A549 (cell line): Measurements from ENCODE around the gene DYSF. TPM values are rescaled to one million over a fixed set of nuclear protein-coding genes. Genes with fewer than 3 reads are reported as not detected.
A peak's percentile ranks its signal among the peaks of the same experiment; 100 is the strongest.
"Not testable (repeated sequence)": the region's sequence is repeated elsewhere in the genome, so short reads cannot be mapped to it uniquely, and the experiment has no call there.

Source experiments
- ATAC-seq, 2 experiments: fragments of 200-7000 bp in 1 of 2; fragments of >200 bp in 1 of 2; cut with Nextera tagmentation in 1 of 2; cut with Tn5 transposase in 1 of 2; 3 replicates each; pipeline versions ENCODE4 v1.8.0 to v1.9.1; 2018 to 2020; ENCODE audit warnings: mild to moderate bottlenecking in 1 of 2, moderate library complexity in 1 of 2
- CTCF ChIA-PET: fragments of 300-600 bp; sonication (Branson Sonifier 250); formaldehyde crosslinking; extraction: SDS; loops from one replicate; lab custom pipeline; 2021; ENCODE audit warnings: antibody characterized with exemption, inconsistent platforms; lab: Yijun Ruan, JAX
- POLR2A ChIA-PET: fragments of 350-600 bp; formaldehyde crosslinking; extraction: SDS; loops from one replicate; lab custom pipeline; 2021; ENCODE audit warnings: antibody characterized with exemption, inconsistent platforms; lab: Yijun Ruan, JAX
- DNase-seq, 2 experiments: peaks; one replicate each; pipeline versions ENCODE4 v3.0.0 to v3.0.0-alpha.2; 2011 to 2016; ENCODE audit warnings: low read depth in 1 of 2, low spot score in 1 of 2
- FAIRE-seq: peaks from 2 replicates; lab custom pipeline; 2011; peaks lifted over from hg19 to GRCh38; lab: Jason Lieb, UNC
- H3K27ac ChIP-seq, 2 experiments: fragments of >200 bp; sonication (Bioruptor Twin); formaldehyde crosslinking; 3 replicates each; pipeline ENCODE4 v1.5.1; 2016 to 2017
- H3K4me1 ChIP-seq: fragments of >200 bp; sonication (Bioruptor Twin); formaldehyde crosslinking; 3 replicates; pipeline ENCODE4 v1.6.1; 2016
- H3K4me2 ChIP-seq: fragments of >200 bp; sonication (Bioruptor Twin); formaldehyde crosslinking; 3 replicates; pipeline ENCODE4 v1.6.1; 2016
- H3K4me3 ChIP-seq: fragments of >200 bp; sonication (Bioruptor Twin); formaldehyde crosslinking; 3 replicates; pipeline ENCODE4 v1.5.1; 2016
- H3K9me3 ChIP-seq: fragments of >200 bp; sonication (Bioruptor Twin); formaldehyde crosslinking; 3 replicates; pipeline ENCODE4 v1.6.1; 2016
- CHD2 ChIP-seq: fragments of 150-350 bp; IDR thresholded peaks from 2 replicates; pipeline ENCODE4 v1.6.1; 2014; ENCODE audit warnings: low read length; ENCODE audit not compliant: partially characterized antibody
- FOSL2 ChIP-seq, 2 experiments: fragments of 450-650 bp in 1 of 2; fragments of >200 bp in 1 of 2; sonication (Bioruptor Twin) in 1 of 2; formaldehyde crosslinking; IDR thresholded peaks; 2 replicates each; pipeline versions ENCODE4 v1.5.0 to v1.6.1; 2016 to 2020; ENCODE audit warnings: mild to moderate bottlenecking in 1 of 2, moderate library complexity in 1 of 2
- GATA3 ChIP-seq: IDR thresholded peaks from 2 replicates; pipeline ENCODE4 v1.6.1; 2012; ENCODE audit warnings: borderline replicate concordance
- HOXA7 ChIP-seq: fragments of 250-450 bp; sonication (Bioruptor Pico); IDR thresholded peaks from 2 replicates; pipeline ENCODE4 v1.5.0; 2020; ENCODE audit warnings: mild to moderate bottlenecking, moderate library complexity
- MAFK ChIP-seq: fragments of 450-650 bp; IDR thresholded peaks from 2 replicates; pipeline ENCODE4 v1.6.1; 2014; ENCODE audit not compliant: partially characterized antibody
- NFE2L2 ChIP-seq: fragments of 150-350 bp; conservative IDR thresholded peaks from 2 replicates; pipeline ENCODE4 v1.6.1; 2014; ENCODE audit warnings: low read length
- PHF8 ChIP-seq: fragments of 200-600 bp; sonication (generic); IDR thresholded peaks from 2 replicates; pipeline ENCODE4 v1.6.1; 2016; ENCODE audit warnings: low read depth, mild to moderate bottlenecking, antibody characterized with exemption, moderate library complexity, borderline replicate concordance
- POLR2AphosphoS2 ChIP-seq: conservative IDR thresholded peaks from 2 replicates; pipeline ENCODE4 v1.6.1; 2012; ENCODE audit warnings: low read length, improper control_type of control experiment, inconsistent platforms
- RFX5 ChIP-seq: fragments of 450-650 bp; IDR thresholded peaks from 2 replicates; pipeline ENCODE4 v1.7.1; 2014; ENCODE audit warnings: antibody characterized with exemption, mild to moderate bottlenecking, moderate library complexity
- RNF2 ChIP-seq: fragments of 200-600 bp; sonication (generic); IDR thresholded peaks from 2 replicates; pipeline ENCODE4 v1.6.1; 2016; ENCODE audit warnings: low read depth, mild to moderate bottlenecking, antibody characterized with exemption, moderate library complexity, borderline replicate concordance
- TP53 ChIP-seq: fragments of 250-450 bp; sonication (Bioruptor Pico); IDR thresholded peaks from 2 replicates; pipeline ENCODE4 v1.5.0; 2021; ENCODE audit warnings: mild to moderate bottlenecking, moderate library complexity
- WGBS: methylation state at CpG from one replicate; pipeline ENCODE4 v1.1.6; 2017; ENCODE audit errors: missing lambda C conversion rate; 5-methylcytosine and 5-hydroxymethylcytosine counted together
- polyA plus RNA-seq, 4 experiments: library from polyadenylated mRNA; depleted of rRNA in 3 of 4; stranded (reverse); fragments of >200 nt; fragmentation: RNase III in 1 of 4; extraction: RNeasy Plus Mini Kit Qiagen cat#74134 plus additional on column Dnase treatment in 1 of 4; gene quantifications; 2 replicates in 3 of 4; 3 replicates in 1 of 4; pipeline ENCODE4 v1.2.3, GENCODE V29; 2011 to 2017
- TF ChIP-seq, protein P1 (sequence below): fragments of 200-600 bp; sonication (generic); IDR thresholded peaks from 2 replicates; pipeline ENCODE4 v1.6.1; 2016; ENCODE audit warnings: antibody characterized with exemption, mild to moderate bottlenecking, moderate library complexity

DYSF gene
- polyA plus RNA-seq, 2 of the 4 experiments (the other 2 are of a cell fraction), result 0.36 to 0.98 TPM

- Histone ChIP-seq H3K4me2 (peak overlapping the region; percentile 17; the same call in 2 of the 3 replicates), H3K4me1 (peaks cover 22% of the 10 kb centered on the region; the same call in 2 of the 3 replicates), H3K27ac (peak overlapping the region; percentile 77 to 82; a peak in 5 of 6 replicates), H3K4me3 (peak overlapping the region; percentile 51)
- peak; percentile 31; the same call in 1 of the 2 replicates for TF ChIP-seq PHF8
- FAIRE-seq, POLR2A ChIA-PET, H3K9me3 ChIP-seq, DNase-seq: not testable (repeated sequence)
- ATAC-seq, result peak in 1 of 2 experiments; percentile 53; a peak in 2 of 6 replicates
- CTCF ChIA-PET, result interaction anchor here (1.6 to 2.2 kb wide), 2 partner anchors 10 to 93 kb away, joined by 4 to 6 read pairs; no protein-coding TSS in a partner anchor
- WGBS, result no CpG with 5 or more reads among the region's 15 CpGs
Measured at GRCh38 chr2:71416866-71417265, 36.5 kb upstream of the DYSF start.

DNA sequence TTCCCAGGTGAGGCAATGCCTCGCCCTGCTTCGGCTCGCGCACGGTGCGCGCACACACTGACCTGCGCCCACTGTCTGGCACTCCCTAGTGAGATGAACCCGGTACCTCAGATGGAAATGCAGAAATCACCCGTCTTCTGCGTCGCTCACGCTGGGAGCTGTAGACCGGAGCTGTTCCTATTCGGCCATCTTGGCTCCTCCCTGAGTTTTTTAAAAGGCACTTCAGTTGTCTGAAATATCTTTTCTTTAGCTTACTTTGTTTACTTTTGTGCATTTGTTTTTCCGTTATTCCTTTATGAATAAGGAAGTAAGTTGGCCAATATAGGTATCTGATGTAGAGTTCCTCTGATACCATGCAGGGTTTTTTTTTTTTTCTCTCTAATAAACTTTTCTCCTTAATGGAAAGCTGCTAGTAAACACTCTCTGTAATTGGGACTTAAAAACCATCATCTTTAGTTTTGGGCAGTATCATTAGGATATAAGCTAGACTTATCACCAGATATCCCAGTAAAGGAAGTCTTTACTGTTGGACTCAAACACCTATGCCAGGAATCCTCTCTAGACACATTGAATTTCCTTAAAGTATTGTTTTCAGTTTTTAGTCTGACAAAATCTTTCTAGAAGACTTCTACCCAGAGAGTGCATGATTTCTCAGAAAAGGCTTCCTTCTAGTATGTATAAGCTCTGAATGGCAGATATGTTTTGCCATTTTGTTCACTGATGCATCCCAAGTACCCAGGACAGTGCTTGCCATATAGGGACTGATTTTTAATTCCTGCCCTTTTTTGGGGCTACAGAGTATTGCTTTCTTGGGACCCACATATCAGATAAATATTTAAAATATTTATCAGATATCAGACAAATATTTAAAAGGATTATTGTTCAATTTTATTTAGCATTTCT lies 35.8 kb upstream of the DYSF start:
- TF ChIP-seq GATA3, result no peak
- TF ChIP-seq HOXA7, result no peak
- TF ChIP-seq CHD2, result no peak
- TF ChIP-seq RNF2, result no peak
- TF ChIP-seq NFE2L2, result no peak
- TF ChIP-seq, protein P1, sequence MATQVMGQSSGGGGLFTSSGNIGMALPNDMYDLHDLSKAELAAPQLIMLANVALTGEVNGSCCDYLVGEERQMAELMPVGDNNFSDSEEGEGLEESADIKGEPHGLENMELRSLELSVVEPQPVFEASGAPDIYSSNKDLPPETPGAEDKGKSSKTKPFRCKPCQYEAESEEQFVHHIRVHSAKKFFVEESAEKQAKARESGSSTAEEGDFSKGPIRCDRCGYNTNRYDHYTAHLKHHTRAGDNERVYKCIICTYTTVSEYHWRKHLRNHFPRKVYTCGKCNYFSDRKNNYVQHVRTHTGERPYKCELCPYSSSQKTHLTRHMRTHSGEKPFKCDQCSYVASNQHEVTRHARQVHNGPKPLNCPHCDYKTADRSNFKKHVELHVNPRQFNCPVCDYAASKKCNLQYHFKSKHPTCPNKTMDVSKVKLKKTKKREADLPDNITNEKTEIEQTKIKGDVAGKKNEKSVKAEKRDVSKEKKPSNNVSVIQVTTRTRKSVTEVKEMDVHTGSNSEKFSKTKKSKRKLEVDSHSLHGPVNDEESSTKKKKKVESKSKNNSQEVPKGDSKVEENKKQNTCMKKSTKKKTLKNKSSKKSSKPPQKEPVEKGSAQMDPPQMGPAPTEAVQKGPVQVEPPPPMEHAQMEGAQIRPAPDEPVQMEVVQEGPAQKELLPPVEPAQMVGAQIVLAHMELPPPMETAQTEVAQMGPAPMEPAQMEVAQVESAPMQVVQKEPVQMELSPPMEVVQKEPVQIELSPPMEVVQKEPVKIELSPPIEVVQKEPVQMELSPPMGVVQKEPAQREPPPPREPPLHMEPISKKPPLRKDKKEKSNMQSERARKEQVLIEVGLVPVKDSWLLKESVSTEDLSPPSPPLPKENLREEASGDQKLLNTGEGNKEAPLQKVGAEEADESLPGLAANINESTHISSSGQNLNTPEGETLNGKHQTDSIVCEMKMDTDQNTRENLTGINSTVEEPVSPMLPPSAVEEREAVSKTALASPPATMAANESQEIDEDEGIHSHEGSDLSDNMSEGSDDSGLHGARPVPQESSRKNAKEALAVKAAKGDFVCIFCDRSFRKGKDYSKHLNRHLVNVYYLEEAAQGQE, result no peak
- TF ChIP-seq POLR2AphosphoS2, result no peak
- H3K4me1 ChIP-seq, result peaks cover 22% of the 10 kb centered on the region; the same call in 2 of the 3 replicates
- ATAC-seq, result peak; percentile 43 to 83; a peak in 4 of 6 replicates
- H3K9me3 ChIP-seq, result no peaks in the 10 kb centered on the region
- H3K27ac ChIP-seq, result peak overlapping the region; percentile 77 to 82
- POLR2A ChIA-PET, result interaction anchor here (0.6 kb wide), 1 partner anchor 50 kb away, joined by 3 read pairs; no protein-coding TSS in a partner anchor
- under 1% methylated on average over 8 of the region's 16 CpGs for WGBS
- peak; percentile 10 to 39 for DNase-seq
- no peak for FAIRE-seq
- peak overlapping the region; percentile 51 for H3K4me3 ChIP-seq
- CTCF ChIA-PET, result interaction anchor here (1.6 to 2.2 kb wide), 2 partner anchors 9 to 93 kb away, joined by 4 to 6 read pairs; no protein-coding TSS in a partner anchor
- peak overlapping the region; percentile 75 for H3K4me2 ChIP-seq

- no peak for ATAC-seq
- peaks cover 22% of the 10 kb centered on the region; the same call in 2 of the 3 replicates for H3K4me1 ChIP-seq
- 92% methylated on average over 4 of the region's 4 CpGs for WGBS
- no peak overlapping the region for H3K4me3 ChIP-seq
- H3K9me3 ChIP-seq, result no peaks in the 10 kb centered on the region
- POLR2A ChIA-PET, result interaction anchor here (0.7 kb wide), 1 partner anchor 18 kb away, joined by 10 read pairs; no protein-coding TSS in a partner anchor
- CTCF ChIA-PET, result interaction anchor here (2.2 kb wide), 1 partner anchor 91 kb away, joined by 6 read pairs; no protein-coding TSS in a partner anchor
- no peak for FAIRE-seq
- TF ChIP-seq MAFK (peak; percentile 74), RFX5 (no peak)
- TF ChIP-seq, all 56 proteins: peak for 1
- H3K27ac ChIP-seq, result no peak overlapping the region
- H3K4me2 ChIP-seq, result peak overlapping the region; percentile 75; the same call in 1 of the 3 replicates
- no peak for DNase-seq
Measured at GRCh38 chr2:71419145-71419544, 34.2 kb upstream of the DYSF start.

- Histone ChIP-seq H3K9me3 (no peaks in the 10 kb centered on the region), H3K27ac (no peak overlapping the region), H3K4me2 (no peak overlapping the region), H3K4me1 (peaks cover 22% of the 10 kb centered on the region; the same call in 2 of the 3 replicates), H3K4me3 (no peak overlapping the region)
- ChIA-PET POLR2A (interaction anchor here (0.7 kb wide), 1 partner anchor 19 kb away, joined by 10 read pairs; no protein-coding TSS in a partner anchor), CTCF (no interaction called here)
- no peak for FAIRE-seq
- no peak for ATAC-seq
- 80% methylated on average over 1 of the region's 1 CpG for WGBS
- TF ChIP-seq TP53 (CRISPR knock-in tag) (no peak), FOSL2 (IDR thresholded peaks at IDR 0.05) (no peak), FOSL2 (CRISPR knock-in tag; IDR thresholded peaks at IDR 0.05) (no peak)
- no peak for DNase-seq
Measured at GRCh38 chr2:71419976-71420375, 33.4 kb upstream of the DYSF start.
